ENCODE results near the gene PML. TPM values are rescaled to one million over a fixed set of nuclear protein-coding genes. Genes with fewer than 3 reads are reported as not detected.

PML gene
- total RNA-seq, 1 experiment from 2014 or later, result 47.7 TPM

GRCh38 chr15:73982222-73982962 is 12.1 kb upstream of the PML start:
- no peaks in the 10 kb centered on the region for H3K9me3 Mint-ChIP-seq
- peaks cover 12% of the 10 kb centered on the region for H3K27me3 Mint-ChIP-seq (ENCODE audit: low read depth)
- no peak for ATAC-seq
- H3K36me3 Mint-ChIP-seq, result no peaks in the 10 kb centered on the region
- CTCF ChIA-PET, result interaction anchor here (1.0 to 3.4 kb wide), 8 partner anchors 9 to 66 kb away, joined by 3 to 19 read pairs (median 6); partner anchors contain the start of genes PML and STOML1
- H3K27ac Mint-ChIP-seq, result no peak overlapping the region
- no peaks in the 10 kb centered on the region for H3K4me1 Mint-ChIP-seq
- no peak for DNase-seq (ENCODE audit: low spot score)
- POLR2A ChIA-PET, result no interaction called here
- no peak overlapping the region for H3K4me3 Mint-ChIP-seq
- TF ChIP-seq ZNF219 (CRISPR knock-in tag; IDR thresholded peaks at IDR 0.05; ENCODE audit: borderline replicate concordance) (no peak), PREB (CRISPR knock-in tag; IDR thresholded peaks at IDR 0.05; ENCODE audit: borderline replicate concordance) (no peak), FOXK1 (CRISPR knock-in tag; IDR thresholded peaks at IDR 0.05) (no peak), SOX15 (CRISPR knock-in tag; IDR thresholded peaks at IDR 0.05) (no peak), GRHL2 (CRISPR knock-in tag; IDR thresholded peaks at IDR 0.05; ENCODE audit: insufficient replicate concordance, severe bottlenecking) (no peak), ELF4 (CRISPR knock-in tag; IDR thresholded peaks at IDR 0.05; ENCODE audit: low read depth) (no peak), ZNF263 (CRISPR knock-in tag; IDR thresholded peaks at IDR 0.05; ENCODE audit: low read depth) (no peak), EMX1 (CRISPR knock-in tag; IDR thresholded peaks at IDR 0.05) (no peak), NR2C2 (CRISPR knock-in tag; IDR thresholded peaks at IDR 0.05) (no peak)
- TF ChIP-seq, protein P1, sequence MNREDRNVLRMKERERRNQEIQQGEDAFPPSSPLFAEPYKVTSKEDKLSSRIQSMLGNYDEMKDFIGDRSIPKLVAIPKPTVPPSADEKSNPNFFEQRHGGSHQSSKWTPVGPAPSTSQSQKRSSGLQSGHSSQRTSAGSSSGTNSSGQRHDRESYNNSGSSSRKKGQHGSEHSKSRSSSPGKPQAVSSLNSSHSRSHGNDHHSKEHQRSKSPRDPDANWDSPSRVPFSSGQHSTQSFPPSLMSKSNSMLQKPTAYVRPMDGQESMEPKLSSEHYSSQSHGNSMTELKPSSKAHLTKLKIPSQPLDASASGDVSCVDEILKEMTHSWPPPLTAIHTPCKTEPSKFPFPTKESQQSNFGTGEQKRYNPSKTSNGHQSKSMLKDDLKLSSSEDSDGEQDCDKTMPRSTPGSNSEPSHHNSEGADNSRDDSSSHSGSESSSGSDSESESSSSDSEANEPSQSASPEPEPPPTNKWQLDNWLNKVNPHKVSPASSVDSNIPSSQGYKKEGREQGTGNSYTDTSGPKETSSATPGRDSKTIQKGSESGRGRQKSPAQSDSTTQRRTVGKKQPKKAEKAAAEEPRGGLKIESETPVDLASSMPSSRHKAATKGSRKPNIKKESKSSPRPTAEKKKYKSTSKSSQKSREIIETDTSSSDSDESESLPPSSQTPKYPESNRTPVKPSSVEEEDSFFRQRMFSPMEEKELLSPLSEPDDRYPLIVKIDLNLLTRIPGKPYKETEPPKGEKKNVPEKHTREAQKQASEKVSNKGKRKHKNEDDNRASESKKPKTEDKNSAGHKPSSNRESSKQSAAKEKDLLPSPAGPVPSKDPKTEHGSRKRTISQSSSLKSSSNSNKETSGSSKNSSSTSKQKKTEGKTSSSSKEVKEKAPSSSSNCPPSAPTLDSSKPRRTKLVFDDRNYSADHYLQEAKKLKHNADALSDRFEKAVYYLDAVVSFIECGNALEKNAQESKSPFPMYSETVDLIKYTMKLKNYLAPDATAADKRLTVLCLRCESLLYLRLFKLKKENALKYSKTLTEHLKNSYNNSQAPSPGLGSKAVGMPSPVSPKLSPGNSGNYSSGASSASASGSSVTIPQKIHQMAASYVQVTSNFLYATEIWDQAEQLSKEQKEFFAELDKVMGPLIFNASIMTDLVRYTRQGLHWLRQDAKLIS (CRISPR knock-in tag; IDR thresholded peaks at IDR 0.05; ENCODE audit: borderline replicate concordance), result no peak
- TF ChIP-seq, protein P2, sequence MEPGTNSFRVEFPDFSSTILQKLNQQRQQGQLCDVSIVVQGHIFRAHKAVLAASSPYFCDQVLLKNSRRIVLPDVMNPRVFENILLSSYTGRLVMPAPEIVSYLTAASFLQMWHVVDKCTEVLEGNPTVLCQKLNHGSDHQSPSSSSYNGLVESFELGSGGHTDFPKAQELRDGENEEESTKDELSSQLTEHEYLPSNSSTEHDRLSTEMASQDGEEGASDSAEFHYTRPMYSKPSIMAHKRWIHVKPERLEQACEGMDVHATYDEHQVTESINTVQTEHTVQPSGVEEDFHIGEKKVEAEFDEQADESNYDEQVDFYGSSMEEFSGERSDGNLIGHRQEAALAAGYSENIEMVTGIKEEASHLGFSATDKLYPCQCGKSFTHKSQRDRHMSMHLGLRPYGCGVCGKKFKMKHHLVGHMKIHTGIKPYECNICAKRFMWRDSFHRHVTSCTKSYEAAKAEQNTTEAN (CRISPR knock-in tag; IDR thresholded peaks at IDR 0.05), result no peak
- TF ChIP-seq, protein P3, sequence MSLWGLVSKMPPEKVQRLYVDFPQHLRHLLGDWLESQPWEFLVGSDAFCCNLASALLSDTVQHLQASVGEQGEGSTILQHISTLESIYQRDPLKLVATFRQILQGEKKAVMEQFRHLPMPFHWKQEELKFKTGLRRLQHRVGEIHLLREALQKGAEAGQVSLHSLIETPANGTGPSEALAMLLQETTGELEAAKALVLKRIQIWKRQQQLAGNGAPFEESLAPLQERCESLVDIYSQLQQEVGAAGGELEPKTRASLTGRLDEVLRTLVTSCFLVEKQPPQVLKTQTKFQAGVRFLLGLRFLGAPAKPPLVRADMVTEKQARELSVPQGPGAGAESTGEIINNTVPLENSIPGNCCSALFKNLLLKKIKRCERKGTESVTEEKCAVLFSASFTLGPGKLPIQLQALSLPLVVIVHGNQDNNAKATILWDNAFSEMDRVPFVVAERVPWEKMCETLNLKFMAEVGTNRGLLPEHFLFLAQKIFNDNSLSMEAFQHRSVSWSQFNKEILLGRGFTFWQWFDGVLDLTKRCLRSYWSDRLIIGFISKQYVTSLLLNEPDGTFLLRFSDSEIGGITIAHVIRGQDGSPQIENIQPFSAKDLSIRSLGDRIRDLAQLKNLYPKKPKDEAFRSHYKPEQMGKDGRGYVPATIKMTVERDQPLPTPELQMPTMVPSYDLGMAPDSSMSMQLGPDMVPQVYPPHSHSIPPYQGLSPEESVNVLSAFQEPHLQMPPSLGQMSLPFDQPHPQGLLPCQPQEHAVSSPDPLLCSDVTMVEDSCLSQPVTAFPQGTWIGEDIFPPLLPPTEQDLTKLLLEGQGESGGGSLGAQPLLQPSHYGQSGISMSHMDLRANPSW (CRISPR knock-in tag; conservative IDR thresholded peaks at IDR 0.05; ENCODE audit: low read depth), result no peak
- TF ChIP-seq, protein P4, sequence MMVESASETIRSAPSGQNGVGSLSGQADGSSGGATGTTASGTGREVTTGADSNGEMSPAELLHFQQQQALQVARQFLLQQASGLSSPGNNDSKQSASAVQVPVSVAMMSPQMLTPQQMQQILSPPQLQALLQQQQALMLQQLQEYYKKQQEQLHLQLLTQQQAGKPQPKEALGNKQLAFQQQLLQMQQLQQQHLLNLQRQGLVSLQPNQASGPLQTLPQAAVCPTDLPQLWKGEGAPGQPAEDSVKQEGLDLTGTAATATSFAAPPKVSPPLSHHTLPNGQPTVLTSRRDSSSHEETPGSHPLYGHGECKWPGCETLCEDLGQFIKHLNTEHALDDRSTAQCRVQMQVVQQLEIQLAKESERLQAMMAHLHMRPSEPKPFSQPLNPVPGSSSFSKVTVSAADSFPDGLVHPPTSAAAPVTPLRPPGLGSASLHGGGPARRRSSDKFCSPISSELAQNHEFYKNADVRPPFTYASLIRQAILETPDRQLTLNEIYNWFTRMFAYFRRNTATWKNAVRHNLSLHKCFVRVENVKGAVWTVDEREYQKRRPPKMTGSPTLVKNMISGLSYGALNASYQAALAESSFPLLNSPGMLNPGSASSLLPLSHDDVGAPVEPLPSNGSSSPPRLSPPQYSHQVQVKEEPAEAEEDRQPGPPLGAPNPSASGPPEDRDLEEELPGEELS (CRISPR knock-in tag; IDR thresholded peaks at IDR 0.05), result no peak
